ENCODE data around the gene COL4A2. TPM values are rescaled to one million over a fixed set of nuclear protein-coding genes. Genes with fewer than 3 reads are reported as not detected.
A peak's percentile ranks its signal among the peaks of the same experiment; 100 is the strongest.

COL4A2 gene
- total RNA-seq, 1 experiment from 2014 or later, result 74.5 TPM

DNA sequence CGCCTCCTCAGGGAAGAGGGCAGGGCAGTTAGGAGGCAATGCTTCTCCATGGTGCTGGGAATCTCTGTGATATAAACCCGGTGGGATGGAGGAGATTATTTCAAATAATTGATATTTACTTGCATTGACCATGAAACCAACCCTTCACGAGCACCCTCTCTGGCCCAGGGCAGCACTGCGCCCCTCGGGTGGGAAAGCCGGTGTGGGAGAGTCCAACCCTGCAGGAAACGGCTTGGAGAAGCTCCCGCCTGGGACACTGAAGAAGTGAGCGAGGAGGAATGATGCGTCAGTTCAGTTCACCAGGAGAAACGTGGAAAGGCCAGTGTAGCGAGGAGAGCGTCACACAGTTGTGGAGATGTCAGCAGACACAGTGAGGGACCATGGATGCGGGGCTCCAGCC is 99.9 kb downstream of the COL4A2 start:
- ChIA-PET POLR2A (ENCODE audit: unreplicated experiment) (no interaction called here), CTCF (no interaction called here)
- Histone ChIP-seq H3K9me3 (ENCODE audit: low read length) (no peaks in the 10 kb centered on the region), H3K36me3 (ENCODE audit: low read depth, low read length) (no peaks in the 10 kb centered on the region), H3K9ac (ENCODE audit: low read length) (no peak overlapping the region), H2AFZ (ENCODE audit: low read length) (no peak overlapping the region), H3K27ac (ENCODE audit: low read length) (no peak overlapping the region), H4K20me1 (ENCODE audit: low read length) (no peaks in the 10 kb centered on the region), H3K4me3 (ENCODE audit: low read length) (no peak overlapping the region), H3K9me2 (replicated peaks; ENCODE audit: low read length) (no peaks in the 10 kb centered on the region), H3K27me3 (ENCODE audit: low read length) (no peaks in the 10 kb centered on the region), H3K4me2 (ENCODE audit: low read length) (no peak overlapping the region), H3K79me2 (ENCODE audit: low read length) (no peaks in the 10 kb centered on the region), H3K4me1 (ENCODE audit: insufficient read depth, low read length) (peaks cover 24% of the 10 kb centered on the region), H3F3A (ENCODE audit: low read length, unreplicated experiment) (no peaks in the 10 kb centered on the region)
- no TSS peak for BruUV-seq (replicated peaks)
- DNase-seq (no peak), ATAC-seq (no peak)
- intact Hi-C loops (cut with micrococcal nuclease), result no loop called here
- TF ChIP-seq EZH2 (IDR thresholded peaks at IDR 0.05; ENCODE audit: low read length, unreplicated experiment) (no peak), EZH2phosphoT487 (IDR thresholded peaks at IDR 0.05; ENCODE audit: borderline replicate concordance, low read length) (no peak)
- TF ChIP-seq, protein P1, sequence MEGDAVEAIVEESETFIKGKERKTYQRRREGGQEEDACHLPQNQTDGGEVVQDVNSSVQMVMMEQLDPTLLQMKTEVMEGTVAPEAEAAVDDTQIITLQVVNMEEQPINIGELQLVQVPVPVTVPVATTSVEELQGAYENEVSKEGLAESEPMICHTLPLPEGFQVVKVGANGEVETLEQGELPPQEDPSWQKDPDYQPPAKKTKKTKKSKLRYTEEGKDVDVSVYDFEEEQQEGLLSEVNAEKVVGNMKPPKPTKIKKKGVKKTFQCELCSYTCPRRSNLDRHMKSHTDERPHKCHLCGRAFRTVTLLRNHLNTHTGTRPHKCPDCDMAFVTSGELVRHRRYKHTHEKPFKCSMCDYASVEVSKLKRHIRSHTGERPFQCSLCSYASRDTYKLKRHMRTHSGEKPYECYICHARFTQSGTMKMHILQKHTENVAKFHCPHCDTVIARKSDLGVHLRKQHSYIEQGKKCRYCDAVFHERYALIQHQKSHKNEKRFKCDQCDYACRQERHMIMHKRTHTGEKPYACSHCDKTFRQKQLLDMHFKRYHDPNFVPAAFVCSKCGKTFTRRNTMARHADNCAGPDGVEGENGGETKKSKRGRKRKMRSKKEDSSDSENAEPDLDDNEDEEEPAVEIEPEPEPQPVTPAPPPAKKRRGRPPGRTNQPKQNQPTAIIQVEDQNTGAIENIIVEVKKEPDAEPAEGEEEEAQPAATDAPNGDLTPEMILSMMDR (conservative IDR thresholded peaks at IDR 0.05; ENCODE audit: low read depth, low read length), result no peak

DNA sequence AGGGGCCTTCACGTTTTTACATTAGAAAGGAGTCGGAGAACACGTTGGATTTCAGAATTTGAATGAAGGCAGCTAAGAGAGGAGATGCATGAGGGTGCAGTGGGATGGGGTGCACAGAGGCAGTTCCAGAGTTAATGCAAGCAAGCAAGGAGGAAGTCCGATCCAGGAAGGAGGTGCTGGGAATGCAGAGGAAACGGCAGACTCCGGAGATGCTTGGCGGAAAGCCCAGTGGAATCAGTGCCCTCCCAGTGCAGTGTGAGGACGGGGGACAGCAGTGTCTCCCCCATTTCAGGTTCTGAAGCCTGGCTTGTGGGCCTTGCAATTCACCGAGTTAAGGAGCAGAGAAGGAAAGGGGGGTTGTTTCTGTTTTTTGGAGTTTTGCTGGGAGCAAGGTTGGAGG is 100.4 kb downstream of the COL4A2 start:
- Histone ChIP-seq H3K27ac (ENCODE audit: low read length) (no peak overlapping the region), H3K9me2 (replicated peaks; ENCODE audit: low read length) (no peaks in the 10 kb centered on the region), H3K4me1 (ENCODE audit: insufficient read depth, low read length) (peaks cover 27% of the 10 kb centered on the region), H2AFZ (ENCODE audit: low read length) (no peak overlapping the region), H3K4me3 (ENCODE audit: low read length) (no peak overlapping the region), H4K20me1 (ENCODE audit: low read length) (no peaks in the 10 kb centered on the region), H3K9me3 (ENCODE audit: low read length) (no peaks in the 10 kb centered on the region), H3K36me3 (ENCODE audit: low read depth, low read length) (no peaks in the 10 kb centered on the region), H3K27me3 (ENCODE audit: low read length) (no peaks in the 10 kb centered on the region), H3F3A (ENCODE audit: low read length, unreplicated experiment) (no peaks in the 10 kb centered on the region), H3K9ac (ENCODE audit: low read length) (no peak overlapping the region), H3K4me2 (ENCODE audit: low read length) (no peak overlapping the region), H3K79me2 (ENCODE audit: low read length) (no peaks in the 10 kb centered on the region)
- intact Hi-C loops (cut with micrococcal nuclease), result no loop called here
- ATAC-seq, result no peak
- TF ChIP-seq, protein P1 (conservative IDR thresholded peaks at IDR 0.05; ENCODE audit: low read depth, low read length), result no peak
- TF ChIP-seq EZH2 (IDR thresholded peaks at IDR 0.05; ENCODE audit: low read length, unreplicated experiment), result no peak
- no peak for DNase-seq
- BruUV-seq (replicated peaks), result no TSS peak
- CTCF ChIA-PET, result no interaction called here
- POLR2A ChIA-PET (ENCODE audit: unreplicated experiment), result no interaction called here

DNA sequence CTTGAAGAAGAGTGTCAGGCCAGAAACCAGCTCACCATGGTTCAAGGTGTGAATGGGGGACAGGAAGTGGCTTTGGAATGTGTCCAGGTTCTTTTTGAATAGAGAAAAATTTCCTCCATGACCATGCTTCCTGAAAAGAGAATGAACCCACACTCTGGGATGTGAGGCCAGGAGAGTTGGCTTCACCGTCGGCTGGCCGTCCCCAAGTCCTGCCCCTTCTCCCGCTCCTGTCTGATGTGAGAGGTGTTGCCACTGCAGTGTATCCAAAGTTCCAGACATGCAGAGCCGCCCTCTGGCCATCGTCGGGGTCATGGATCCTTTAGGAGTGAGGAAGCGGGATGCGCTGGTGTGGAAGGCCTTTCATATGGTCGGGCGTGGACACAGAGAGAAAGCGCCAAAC is 101.2 kb downstream of the COL4A2 start:
- Histone ChIP-seq H3K27me3 (ENCODE audit: low read length) (no peaks in the 10 kb centered on the region), H2AFZ (ENCODE audit: low read length) (no peak overlapping the region), H3F3A (ENCODE audit: low read length, unreplicated experiment) (no peaks in the 10 kb centered on the region), H4K20me1 (ENCODE audit: low read length) (no peaks in the 10 kb centered on the region), H3K79me2 (ENCODE audit: low read length) (no peaks in the 10 kb centered on the region), H3K36me3 (ENCODE audit: low read depth, low read length) (no peaks in the 10 kb centered on the region), H3K9me3 (ENCODE audit: low read length) (no peaks in the 10 kb centered on the region), H3K27ac (ENCODE audit: low read length) (peak overlapping the region; percentile 18; the same call in 1 of the 2 replicates), H3K4me1 (ENCODE audit: insufficient read depth, low read length) (peaks cover 32% of the 10 kb centered on the region), H3K4me3 (ENCODE audit: low read length) (no peak overlapping the region), H3K9me2 (replicated peaks; ENCODE audit: low read length) (no peaks in the 10 kb centered on the region), H3K4me2 (ENCODE audit: low read length) (no peak overlapping the region), H3K9ac (ENCODE audit: low read length) (no peak overlapping the region)
- POLR2A ChIA-PET (ENCODE audit: unreplicated experiment), result no interaction called here
- CTCF ChIA-PET, result no interaction called here
- BruUV-seq (replicated peaks), result no TSS peak
- TF ChIP-seq EZH2phosphoT487 (IDR thresholded peaks at IDR 0.05; ENCODE audit: borderline replicate concordance, low read length) (no peak), EZH2 (IDR thresholded peaks at IDR 0.05; ENCODE audit: low read length, unreplicated experiment) (no peak)
- TF ChIP-seq, protein P1 (conservative IDR thresholded peaks at IDR 0.05; ENCODE audit: low read depth, low read length), result no peak
- no peak for ATAC-seq
- intact Hi-C loops (cut with micrococcal nuclease), result no loop called here
- no peak for DNase-seq
